D721Med (cell line): ENCODE measurements around the gene DHFR2.

Source experiments
- DNase-seq: peaks from one replicate; pipeline ENCODE4 v3.0.0; 2011; ENCODE audit warnings: low spot score; ENCODE audit not compliant: insufficient read length
- FAIRE-seq: peaks from 2 replicates; lab custom pipeline; 2011; peaks lifted over from hg19 to GRCh38; lab: Jason Lieb, UNC
- CTCF ChIP-seq: IDR thresholded peaks from 2 replicates; pipeline ENCODE4 v1.5.1; 2012; ENCODE audit warnings: mild to moderate bottlenecking, control low read depth; ENCODE audit not compliant: insufficient read depth; ENCODE audit errors: missing control alignments

Gene DHFR2

DNA sequence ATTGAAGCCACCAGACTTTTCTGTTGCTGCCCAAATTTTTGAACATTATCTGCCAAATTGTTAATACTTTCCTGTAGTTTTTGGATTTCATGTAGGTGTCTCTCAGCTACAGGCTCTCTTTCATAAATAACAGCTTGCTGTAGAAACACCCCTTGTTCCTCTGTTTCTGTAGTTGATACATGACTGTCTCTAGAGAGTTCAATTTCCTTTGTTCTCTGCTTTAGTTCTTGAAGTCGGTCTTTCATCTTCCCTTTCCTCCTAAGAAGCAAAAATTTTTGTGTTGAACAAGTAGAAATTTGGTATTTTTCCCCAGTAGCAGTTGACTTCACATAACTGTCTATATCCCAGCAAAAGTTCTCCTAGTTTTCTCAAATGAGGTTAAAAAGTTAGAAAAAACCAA lies 47.7 kb downstream of the DHFR2 start:
- no peak for TF ChIP-seq CTCF
- no peak for DNase-seq
- no peak for FAIRE-seq

GRCh38 chr3:94012185-94012584 lies 50.5 kb downstream of the DHFR2 start:
- no peak for TF ChIP-seq CTCF
- FAIRE-seq (no peak), DNase-seq (no peak)

DNA sequence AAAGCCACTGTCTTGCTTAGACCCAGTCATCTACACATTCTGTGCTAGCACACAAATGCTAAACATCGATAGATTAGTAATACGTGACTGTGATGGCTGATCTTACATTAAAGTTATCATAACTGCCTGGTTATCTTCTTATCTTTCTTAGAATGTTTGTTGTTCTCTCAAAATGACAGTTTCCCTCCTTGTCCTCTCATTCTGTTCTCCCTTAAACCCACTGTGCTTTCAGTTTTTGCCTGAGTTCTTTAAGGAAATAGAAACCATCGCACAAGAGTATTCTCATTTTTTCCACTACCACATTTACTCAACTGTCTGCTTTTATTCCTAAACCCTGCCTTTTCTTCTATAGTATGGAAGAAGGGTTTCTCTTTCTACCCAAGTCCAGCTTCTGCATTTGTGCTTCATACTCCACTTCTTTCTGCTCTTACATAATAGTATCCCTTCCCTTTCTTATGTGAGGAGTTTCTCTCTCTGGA lies 51.4 kb downstream of the DHFR2 start:
- no peak for DNase-seq
- no peak for FAIRE-seq
- no peak for TF ChIP-seq CTCF

- FAIRE-seq (no peak), DNase-seq (no peak)
- TF ChIP-seq CTCF: no peak
These were observed 53.1 kb downstream of the DHFR2 start for GRCh38 chr3:94009608-94010007.

DNA sequence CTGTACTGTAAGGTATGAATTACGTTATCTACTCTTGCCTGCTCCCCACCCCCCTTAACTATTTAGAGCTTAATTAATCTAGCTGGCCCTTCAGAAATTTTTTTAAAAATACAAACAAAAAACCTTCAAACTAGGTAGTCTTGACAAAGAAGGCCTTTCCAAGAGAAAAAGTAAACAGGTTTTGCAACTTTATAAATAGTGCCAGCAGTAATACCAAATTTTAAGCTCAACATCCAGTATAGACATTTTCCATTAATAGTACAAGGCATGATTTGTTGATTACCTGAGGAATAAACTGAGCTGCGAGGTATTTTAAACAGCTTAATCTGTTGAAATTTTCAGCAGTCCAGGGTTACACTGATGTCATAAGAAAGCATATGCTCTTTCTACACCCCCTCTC lies 54.5 kb downstream of the DHFR2 start:
- TF ChIP-seq CTCF: no peak
- FAIRE-seq: no peak
- DNase-seq: no peak
